CD4-positive, alpha-beta T cell treated with Interleukin-15 for 4 hours (primary cell): Measurements from ENCODE around the gene MAP3K8.
"Not testable (repeated sequence)": the region's sequence is repeated elsewhere in the genome, so short reads cannot be mapped to it uniquely, and the experiment has no call there.

Experiments used
- DNase-seq: peaks from one replicate; pipeline ENCODE4 v3.0.0-alpha.2; 2020; ENCODE audit warnings: low spot score

The MAP3K8 gene

GRCh38 chr10:30447125-30447799 lies 13.3 kb downstream of the MAP3K8 start:
- no peak for DNase-seq

GRCh38 chr10:30448092-30448491 lies 14.1 kb downstream of the MAP3K8 start:
- DNase-seq: no peak

GRCh38 chr10:30453764-30454527 lies 20.0 kb downstream of the MAP3K8 start:
- no peak for DNase-seq

GRCh38 chr10:30454744-30455510 lies 20.9 kb downstream of the MAP3K8 start:
- no peak for DNase-seq

GRCh38 chr10:30455816-30456215 lies 21.8 kb downstream of the MAP3K8 start:
- DNase-seq: no peak

GRCh38 chr10:30456266-30456665 lies 22.3 kb downstream of the MAP3K8 start:
- peak; percentile 24 for DNase-seq

GRCh38 chr10:30459283-30459682 lies 25.3 kb downstream of the MAP3K8 start:
- DNase-seq: no peak

- DNase-seq: no peak
Observed at GRCh38 chr10:30460121-30460520, 26.1 kb downstream of the MAP3K8 start.

GRCh38 chr10:30462513-30462912 lies 28.5 kb downstream of the MAP3K8 start:
- no peak for DNase-seq

- DNase-seq: no peak
Observed at GRCh38 chr10:30463944-30464451, 30.0 kb downstream of the MAP3K8 start.

- DNase-seq: no peak
Observed at GRCh38 chr10:30464675-30465074, 30.7 kb downstream of the MAP3K8 start.

GRCh38 chr10:30466445-30466844 lies 32.5 kb downstream of the MAP3K8 start:
- no peak for DNase-seq

GRCh38 chr10:30467651-30468338 lies 33.8 kb downstream of the MAP3K8 start:
- no peak for DNase-seq

- DNase-seq: no peak
Observed at GRCh38 chr10:30472414-30473155, 38.6 kb downstream of the MAP3K8 start.

GRCh38 chr10:30475515-30475914 lies 41.5 kb downstream of the MAP3K8 start:
- DNase-seq: not testable (repeated sequence)

GRCh38 chr10:30476511-30477155 lies 42.6 kb downstream of the MAP3K8 start:
- DNase-seq: no peak

- not testable (repeated sequence) for DNase-seq
Observed at GRCh38 chr10:30479513-30479912, 45.5 kb downstream of the MAP3K8 start.

- DNase-seq: no peak
Observed at GRCh38 chr10:30481603-30482002, 47.6 kb downstream of the MAP3K8 start.

GRCh38 chr10:30488316-30488715 lies 54.3 kb downstream of the MAP3K8 start:
- no peak for DNase-seq

GRCh38 chr10:30489346-30489745 lies 55.4 kb downstream of the MAP3K8 start:
- DNase-seq: no peak
